T-helper 1 cell treated with Interleukin-12 subunit alpha and Interleukin-12 subunit beta and Interleukin-4 antibody, amounts not matched to agents 30 ng/mL and 1 ng/mL, for 36 hours (primary cell): ENCODE measurements around the gene RIPPLY1. TPM values are rescaled to one million over a fixed set of nuclear protein-coding genes. Genes with fewer than 3 reads are reported as not detected.

Experiments used
- total RNA-seq: library from RNA; stranded (reverse); gene quantifications from 2 replicates; pipeline ENCODE4 v1.2.3, GENCODE V29; 2022

Gene RIPPLY1
- total RNA-seq, 1 donor from 2014 or later, result not detected

Other genes starting within 250 kb of the RIPPLY1 start
- gene RNF128, start 176.6 kb downstream of the RIPPLY1 start, total RNA-seq, result not detected in 2 replicates
- gene TBC1D8B, start 100.7 kb downstream of the RIPPLY1 start, total RNA-seq, result 0.49 and 0.51 TPM in 2 replicates
- not detected in 2 replicates for gene CLDN2, start 17.1 kb upstream of the RIPPLY1 start, total RNA-seq
- 4.9 and 5.4 TPM in 2 replicates for gene MORC4, start 96.9 kb upstream of the RIPPLY1 start, total RNA-seq
- gene RBM41, start 215.5 kb upstream of the RIPPLY1 start, total RNA-seq, result 17.0 and 17.5 TPM in 2 replicates